H4 (cell line): Measurements from ENCODE around the gene CAPN12. TPM values are rescaled to one million over a fixed set of nuclear protein-coding genes. Genes with fewer than 3 reads are reported as not detected.

ENCODE experiments used
- total RNA-seq: library from RNA; depleted of rRNA; stranded (reverse); fragments of >200 nt; shearing (Covaris generic); gene quantifications from 2 replicates; pipeline ENCODE4 v1.2.3, GENCODE V29; 2014; rRNA removed

The CAPN12 gene
- total RNA-seq, 1 experiment from 2014 or later: not detected

Other genes starting within 250 kb of the CAPN12 start
- 0.29 and 3.0 TPM in 2 replicates for gene MAP4K1, start 126.5 kb downstream of the CAPN12 start, total RNA-seq
- 980 and 1,233 TPM in 2 replicates for gene EIF3K, start 125.3 kb downstream of the CAPN12 start, total RNA-seq
- gene ACTN4, start 96.8 kb downstream of the CAPN12 start, total RNA-seq: 157 and 262 TPM in 2 replicates
- gene LGALS7, start 29.0 kb upstream of the CAPN12 start, total RNA-seq: not detected in 2 replicates
- not detected in 2 replicates for gene LGALS7B, start 44.7 kb upstream of the CAPN12 start, total RNA-seq
- gene LGALS4, start 68.5 kb upstream of the CAPN12 start, total RNA-seq: 0.54 and 1.3 TPM in 2 replicates
- gene ECH1, start 87.3 kb upstream of the CAPN12 start, total RNA-seq: 73.8 and 108 TPM in 2 replicates
- gene HNRNPL, start 105.5 kb upstream of the CAPN12 start, total RNA-seq: 249 and 281 TPM in 2 replicates
- gene RINL, start 133.8 kb upstream of the CAPN12 start, total RNA-seq: 0.23 and 1.2 TPM in 2 replicates
- gene SIRT2, start 155.1 kb upstream of the CAPN12 start, total RNA-seq: 64.6 and 74.6 TPM in 2 replicates
- gene NFKBIB, start 155.5 kb upstream of the CAPN12 start, total RNA-seq: 19.2 and 19.6 TPM in 2 replicates
- gene CCER2, start 167.7 kb upstream of the CAPN12 start, total RNA-seq: not detected in 2 replicates
- gene SARS2, start 186.3 kb upstream of the CAPN12 start, total RNA-seq: 31.7 and 41.8 TPM in 2 replicates
- gene MRPS12, start 186.5 kb upstream of the CAPN12 start, total RNA-seq: 117 and 120 TPM in 2 replicates
- gene FBXO17, start 231.3 kb upstream of the CAPN12 start, total RNA-seq: 35.6 and 46.6 TPM in 2 replicates